HepG2 (cell line): Measurements from ENCODE around the gene LRRC8E. TPM values are rescaled to one million over a fixed set of nuclear protein-coding genes. Genes with fewer than 3 reads are reported as not detected.

Source experiments
- ATRX ChIP-seq: sonication (generic); formaldehyde crosslinking; IDR thresholded peaks from 2 replicates; pipeline ENCODE4 v1.4.0; 2020; ENCODE audit warnings: missing genetic modification reagents, borderline replicate concordance
- HNRNPH1 ChIP-seq: fragments of 200-400 bp; formaldehyde crosslinking; optimal IDR thresholded peaks from 2 replicates; pipeline ENCODE3; 2017; ENCODE audit warnings: mild to moderate bottlenecking, low read depth, low read length
- JUNB ChIP-seq: sonication (generic); formaldehyde crosslinking; IDR thresholded peaks from 2 replicates; pipeline ENCODE4 v1.8.0; 2022; ENCODE audit warnings: missing genetic modification reagents, mild to moderate bottlenecking, borderline replicate concordance
- RARA ChIP-seq: IDR thresholded peaks from 2 replicates; pipeline ENCODE4 v1.6.1; 2016; ENCODE audit warnings: missing genetic modification reagents, missing compliant biosample characterization
- REST ChIP-seq, 2 experiments: IDR thresholded peaks; 2 replicates each; pipeline ENCODE4 v1.6.1; 2011 to 2012; ENCODE audit warnings: low read length in 2 of 2, borderline replicate concordance in 1 of 2, low read depth in 1 of 2, mild to moderate bottlenecking in 1 of 2, moderate library complexity in 1 of 2
- SMARCC2 ChIP-seq: fragments of 450-650 bp; IDR thresholded peaks from 2 replicates; pipeline ENCODE4 v1.6.1; 2017; ENCODE audit warnings: antibody characterized with exemption, mild to moderate bottlenecking
- SOX6 ChIP-seq, 2 experiments: fragments of 450-650 bp in 1 of 2; sonication (generic) in 1 of 2; formaldehyde crosslinking in 1 of 2; IDR thresholded peaks; 2 replicates each; pipeline versions ENCODE4 v1.4.0 to v1.6.1; 2017 to 2020; ENCODE audit warnings: antibody characterized with exemption in 1 of 2, mild to moderate bottlenecking in 1 of 2, missing genetic modification reagents in 1 of 2
- YEATS2 ChIP-seq: sonication (generic); formaldehyde crosslinking; IDR thresholded peaks from 2 replicates; pipeline ENCODE4 v1.4.0; 2020; ENCODE audit warnings: missing genetic modification reagents, borderline replicate concordance
- ZBTB3 ChIP-seq: sonication (generic); formaldehyde crosslinking; IDR thresholded peaks from 2 replicates; pipeline ENCODE4 v1.4.0; 2020; ENCODE audit warnings: low read depth, mild to moderate bottlenecking, moderate library complexity, missing genetic modification reagents, borderline replicate concordance
- ZNF160 ChIP-seq: sonication (generic); formaldehyde crosslinking; IDR thresholded peaks from 2 replicates; pipeline ENCODE4 v1.8.0; 2022; ENCODE audit warnings: mild to moderate bottlenecking, inconsistent platforms, missing genetic modification reagents
- ZNF260 ChIP-seq: sonication (generic); formaldehyde crosslinking; IDR thresholded peaks from 2 replicates; pipeline ENCODE4 v1.4.0; 2020; ENCODE audit warnings: missing genetic modification reagents, low read depth, mild to moderate bottlenecking, borderline replicate concordance
- ZNF343 ChIP-seq: sonication (generic); formaldehyde crosslinking; IDR thresholded peaks from 2 replicates; pipeline ENCODE4 v1.4.0; 2020; ENCODE audit warnings: mild to moderate bottlenecking, missing genetic modification reagents
- polyA plus RNA-seq, 8 experiments: library from polyadenylated mRNA; depleted of rRNA in 3 of 8; stranded (reverse) in 7 of 8; unstranded in 1 of 8; fragments of >200 nt; fragmentation: Illumina TruSeq in 4 of 8; extraction: Trizol in 4 of 8; gene quantifications; 2 replicates each; pipeline versions ENCODE4 v1.2.1 to v1.2.3, GENCODE V29; 2011 to 2016; ENCODE audit warnings: low read depth in 4 of 8, missing spikeins in 1 of 8, mixed read lengths in 1 of 8; ENCODE audit not compliant: insufficient read depth in 1 of 8
- total RNA-seq, 5 experiments: library from RNA; depleted of rRNA; stranded (reverse); fragments of >200 nt; fragmentation: Illumina TruSeq; extraction: Trizol; gene quantifications; 2 replicates each; pipeline ENCODE4 v1.2.3, GENCODE V29; 2016; ENCODE audit warnings: low read depth in 1 of 5
- TF ChIP-seq, protein P1 (sequence below): sonication (generic); formaldehyde crosslinking; IDR thresholded peaks from 2 replicates; pipeline ENCODE4 v1.4.0; 2020; ENCODE audit warnings: mild to moderate bottlenecking, missing genetic modification reagents
- TF ChIP-seq, protein P2 (sequence below): fragments of 450-650 bp; IDR thresholded peaks from 2 replicates; pipeline ENCODE4 v1.6.1; 2016
- TF ChIP-seq, protein P3 (sequence below): sonication (generic); formaldehyde crosslinking; IDR thresholded peaks from 2 replicates; pipeline ENCODE4 v1.9.0; 2021; ENCODE audit warnings: missing genetic modification reagents, borderline replicate concordance

Gene LRRC8E
- total and polyA plus RNA-seq, 2 of the 13 experiments (the other 11 are each of a cell fraction or from before 2014, with no cell fraction given): 8.0 to 10.3 TPM

DNA sequence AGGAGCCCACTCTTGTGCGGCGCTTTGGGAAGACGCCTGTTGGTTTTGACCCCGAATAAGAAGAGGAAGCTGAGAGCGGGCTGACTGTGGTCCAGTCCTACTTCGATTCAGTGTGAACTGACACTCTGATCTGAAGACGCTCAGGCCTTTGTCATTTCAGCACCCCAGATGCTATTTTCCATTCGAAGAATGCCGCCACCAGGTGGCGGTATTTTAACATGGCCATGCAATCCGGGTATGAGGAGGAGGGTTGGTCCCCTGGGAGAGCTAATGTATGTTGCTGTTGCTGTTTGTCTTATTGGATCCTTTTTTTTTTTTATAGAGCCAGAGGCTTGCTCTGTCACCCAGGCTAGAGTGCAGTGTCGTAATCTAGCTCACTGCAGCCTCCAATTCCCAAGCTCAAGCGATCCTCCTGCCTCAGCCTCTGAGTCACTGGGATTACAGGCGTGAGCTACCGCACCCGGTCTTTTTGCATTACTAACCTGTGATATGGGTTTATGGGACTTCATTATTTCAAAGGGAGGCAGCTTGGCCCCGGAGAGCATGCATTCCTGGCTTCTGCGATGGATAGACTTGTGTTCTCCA lies 56.0 kb downstream of the LRRC8E start (continued):
- TF ChIP-seq ZBTB3 (CRISPR knock-in tag): no peak
- no peak for TF ChIP-seq REST (IDR thresholded peaks at IDR 0.05; ENCODE audit: borderline replicate concordance in 1 of 2, low read depth in 1 of 2, low read length in 2 of 2)
- TF ChIP-seq JUNB (CRISPR knock-in tag): no peak
- TF ChIP-seq, protein P1, sequence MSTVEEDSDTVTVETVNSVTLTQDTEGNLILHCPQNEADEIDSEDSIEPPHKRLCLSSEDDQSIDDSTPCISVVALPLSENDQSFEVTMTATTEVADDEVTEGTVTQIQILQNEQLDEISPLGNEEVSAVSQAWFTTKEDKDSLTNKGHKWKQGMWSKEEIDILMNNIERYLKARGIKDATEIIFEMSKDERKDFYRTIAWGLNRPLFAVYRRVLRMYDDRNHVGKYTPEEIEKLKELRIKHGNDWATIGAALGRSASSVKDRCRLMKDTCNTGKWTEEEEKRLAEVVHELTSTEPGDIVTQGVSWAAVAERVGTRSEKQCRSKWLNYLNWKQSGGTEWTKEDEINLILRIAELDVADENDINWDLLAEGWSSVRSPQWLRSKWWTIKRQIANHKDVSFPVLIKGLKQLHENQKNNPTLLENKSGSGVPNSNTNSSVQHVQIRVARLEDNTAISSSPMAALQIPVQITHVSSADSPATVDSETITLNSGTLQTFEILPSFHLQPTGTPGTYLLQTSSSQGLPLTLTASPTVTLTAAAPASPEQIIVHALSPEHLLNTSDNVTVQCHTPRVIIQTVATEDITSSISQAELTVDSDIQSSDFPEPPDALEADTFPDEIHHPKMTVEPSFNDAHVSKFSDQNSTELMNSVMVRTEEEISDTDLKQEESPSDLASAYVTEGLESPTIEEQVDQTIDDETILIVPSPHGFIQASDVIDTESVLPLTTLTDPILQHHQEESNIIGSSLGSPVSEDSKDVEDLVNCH (CRISPR knock-in tag): no peak
- no peak for TF ChIP-seq ZNF260 (CRISPR knock-in tag)
- TF ChIP-seq ATRX (CRISPR knock-in tag): no peak
- TF ChIP-seq SOX6 (IDR thresholded peaks at IDR 0.05): no peak
- peak; percentile 5; the same call in 1 of the 2 replicates for TF ChIP-seq SOX6 (CRISPR knock-in tag; IDR thresholded peaks at IDR 0.05)
- TF ChIP-seq YEATS2: no peak; the same call in 1 of the 2 replicates
- TF ChIP-seq ZNF343 (CRISPR knock-in tag): no peak
- no peak for TF ChIP-seq HNRNPH1
- TF ChIP-seq ZNF160 (CRISPR knock-in tag): 0 out of 2 replicates have a peak, but pooled peaks have one; percentile 0
- no peak for TF ChIP-seq SMARCC2
- TF ChIP-seq, protein P2, sequence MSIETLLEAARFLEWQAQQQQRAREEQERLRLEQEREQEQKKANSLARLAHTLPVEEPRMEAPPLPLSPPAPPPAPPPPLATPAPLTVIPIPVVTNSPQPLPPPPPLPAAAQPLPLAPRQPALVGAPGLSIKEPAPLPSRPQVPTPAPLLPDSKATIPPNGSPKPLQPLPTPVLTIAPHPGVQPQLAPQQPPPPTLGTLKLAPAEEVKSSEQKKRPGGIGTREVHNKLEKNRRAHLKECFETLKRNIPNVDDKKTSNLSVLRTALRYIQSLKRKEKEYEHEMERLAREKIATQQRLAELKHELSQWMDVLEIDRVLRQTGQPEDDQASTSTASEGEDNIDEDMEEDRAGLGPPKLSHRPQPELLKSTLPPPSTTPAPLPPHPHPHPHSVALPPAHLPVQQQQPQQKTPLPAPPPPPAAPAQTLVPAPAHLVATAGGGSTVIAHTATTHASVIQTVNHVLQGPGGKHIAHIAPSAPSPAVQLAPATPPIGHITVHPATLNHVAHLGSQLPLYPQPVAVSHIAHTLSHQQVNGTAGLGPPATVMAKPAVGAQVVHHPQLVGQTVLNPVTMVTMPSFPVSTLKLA: no peak
- TF ChIP-seq, protein P3, sequence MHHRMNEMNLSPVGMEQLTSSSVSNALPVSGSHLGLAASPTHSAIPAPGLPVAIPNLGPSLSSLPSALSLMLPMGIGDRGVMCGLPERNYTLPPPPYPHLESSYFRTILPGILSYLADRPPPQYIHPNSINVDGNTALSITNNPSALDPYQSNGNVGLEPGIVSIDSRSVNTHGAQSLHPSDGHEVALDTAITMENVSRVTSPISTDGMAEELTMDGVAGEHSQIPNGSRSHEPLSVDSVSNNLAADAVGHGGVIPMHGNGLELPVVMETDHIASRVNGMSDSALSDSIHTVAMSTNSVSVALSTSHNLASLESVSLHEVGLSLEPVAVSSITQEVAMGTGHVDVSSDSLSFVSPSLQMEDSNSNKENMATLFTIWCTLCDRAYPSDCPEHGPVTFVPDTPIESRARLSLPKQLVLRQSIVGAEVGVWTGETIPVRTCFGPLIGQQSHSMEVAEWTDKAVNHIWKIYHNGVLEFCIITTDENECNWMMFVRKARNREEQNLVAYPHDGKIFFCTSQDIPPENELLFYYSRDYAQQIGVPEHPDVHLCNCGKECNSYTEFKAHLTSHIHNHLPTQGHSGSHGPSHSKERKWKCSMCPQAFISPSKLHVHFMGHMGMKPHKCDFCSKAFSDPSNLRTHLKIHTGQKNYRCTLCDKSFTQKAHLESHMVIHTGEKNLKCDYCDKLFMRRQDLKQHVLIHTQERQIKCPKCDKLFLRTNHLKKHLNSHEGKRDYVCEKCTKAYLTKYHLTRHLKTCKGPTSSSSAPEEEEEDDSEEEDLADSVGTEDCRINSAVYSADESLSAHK (CRISPR knock-in tag): 0 out of 2 replicates have a peak, but pooled peaks have one; percentile 63
- TF ChIP-seq RARA (CRISPR knock-in tag): no peak
